IPS-20b (cell line): Measurements from ENCODE around the gene KNDC1.
"Not testable (repeated sequence)": the region's sequence is repeated elsewhere in the genome, so short reads cannot be mapped to it uniquely, and the experiment has no call there.

Experiments
- H3K27ac ChIP-seq: one replicate; pipeline ENCODE4 v1.5.1; 2013; ENCODE audit warnings: low read length
- H3K27me3 ChIP-seq: 2 replicates; pipeline ENCODE4 v1.6.1; 2013; ENCODE audit warnings: mild to moderate bottlenecking, low read length, inconsistent platforms; ENCODE audit not compliant: insufficient read depth
- H3K36me3 ChIP-seq: 2 replicates; pipeline ENCODE4 v1.6.1; 2013; ENCODE audit warnings: low read depth, mild to moderate bottlenecking, inconsistent platforms, low read length, moderate library complexity; ENCODE audit not compliant: insufficient read depth
- H3K4me1 ChIP-seq: 2 replicates; pipeline ENCODE4 v1.6.1; 2013; ENCODE audit warnings: mild to moderate bottlenecking, control low read depth, inconsistent platforms, low read length, moderate library complexity; ENCODE audit not compliant: insufficient read depth
- H3K4me3 ChIP-seq: 2 replicates; pipeline ENCODE4 v1.5.1; 2013; ENCODE audit warnings: mild to moderate bottlenecking, low read length, inconsistent platforms
- H3K9ac ChIP-seq: 2 replicates; pipeline ENCODE4 v1.6.1; 2013; ENCODE audit warnings: low read depth, mild to moderate bottlenecking, inconsistent platforms, low read length, moderate library complexity
- H3K9me3 ChIP-seq: 2 replicates; pipeline ENCODE4 v1.6.1; 2013; ENCODE audit warnings: mild to moderate bottlenecking, low read depth, low read length, inconsistent platforms; ENCODE audit not compliant: insufficient read depth

KNDC1 gene

DNA sequence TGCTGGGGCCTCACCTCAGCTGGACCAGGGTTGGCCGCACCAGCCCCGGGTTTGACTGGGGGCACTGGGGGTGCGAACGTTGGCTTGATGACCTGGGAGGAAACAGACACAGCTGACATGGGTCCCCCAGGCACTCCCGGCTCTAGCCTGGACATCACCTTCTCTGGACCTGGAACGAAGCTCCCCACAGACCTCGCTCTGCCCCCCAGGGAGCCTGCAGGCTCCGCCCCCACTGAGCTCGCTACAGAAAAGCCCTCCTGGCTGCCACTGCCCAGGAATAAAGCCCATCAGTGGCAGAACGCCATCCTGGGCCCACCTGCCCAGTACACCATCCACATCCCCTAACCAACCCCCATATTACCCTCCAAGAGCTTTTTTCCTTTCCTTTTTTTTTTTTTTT, 103.7 kb downstream of the KNDC1 start:
- Histone ChIP-seq H3K4me1 (no peaks in the 10 kb centered on the region), H3K9me3 (no peaks in the 10 kb centered on the region), H3K4me3 (no peak overlapping the region), H3K27me3 (peaks cover 28% of the 10 kb centered on the region), H3K36me3 (no peaks in the 10 kb centered on the region), H3K9ac (no peak overlapping the region), H3K27ac (no peak overlapping the region)

GRCh38 chr10:133264461-133264860, 104.4 kb downstream of the KNDC1 start:
- Histone ChIP-seq H3K9me3 (no peaks in the 10 kb centered on the region), H3K9ac (no peak overlapping the region), H3K36me3 (no peaks in the 10 kb centered on the region), H3K4me3 (no peak overlapping the region), H3K27me3 (peaks cover 28% of the 10 kb centered on the region), H3K27ac (no peak overlapping the region), H3K4me1 (no peaks in the 10 kb centered on the region)

- not testable (repeated sequence) for H3K4me3 ChIP-seq, H3K9me3 ChIP-seq, H3K36me3 ChIP-seq, H3K9ac ChIP-seq, H3K27ac ChIP-seq, H3K4me1 ChIP-seq
- peaks cover 23% of the 10 kb centered on the region for H3K27me3 ChIP-seq
Observed at GRCh38 chr10:133265052-133265451, 105.0 kb downstream of the KNDC1 start.

DNA sequence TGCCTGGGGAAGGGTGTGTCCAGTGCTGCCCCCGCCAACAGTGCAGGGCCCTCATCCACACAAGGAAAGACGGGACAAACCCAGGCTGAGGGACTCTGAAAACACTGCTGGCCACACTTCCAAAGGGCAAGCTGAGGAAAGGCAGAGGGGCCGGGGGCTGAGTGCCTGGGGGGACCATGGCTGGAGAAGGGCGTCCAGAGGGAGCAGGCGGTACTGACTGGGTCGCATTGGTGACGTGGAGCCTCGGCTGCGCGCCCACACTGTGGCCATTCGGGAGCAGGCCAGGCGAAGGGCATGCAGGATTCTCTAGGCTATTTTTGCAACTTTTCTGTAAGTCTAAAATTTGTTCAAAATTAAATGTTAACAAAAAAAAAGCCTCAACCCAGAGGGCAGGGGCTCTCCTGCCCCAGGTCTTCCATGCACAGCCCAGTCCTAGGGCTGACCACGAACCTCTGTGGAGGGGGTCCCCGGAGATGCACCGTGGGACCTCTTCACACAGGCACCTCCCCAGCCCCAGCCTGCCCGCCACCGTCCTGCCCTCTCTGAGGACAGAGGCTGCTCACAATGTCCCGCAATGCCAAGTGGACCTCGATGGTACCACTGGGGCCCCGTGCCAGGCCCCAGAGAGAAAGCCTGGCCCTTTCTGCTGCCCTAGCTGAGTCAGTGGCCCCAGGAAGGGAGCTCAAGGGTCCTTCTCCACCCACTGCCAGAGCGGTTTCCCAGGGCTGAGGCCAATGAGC, 106.2 kb downstream of the KNDC1 start:
- Histone ChIP-seq H3K27ac (no peak overlapping the region), H3K4me3 (no peak overlapping the region), H3K9me3 (no peaks in the 10 kb centered on the region), H3K9ac (no peak overlapping the region), H3K27me3 (peaks cover 19% of the 10 kb centered on the region), H3K36me3 (no peaks in the 10 kb centered on the region), H3K4me1 (no peaks in the 10 kb centered on the region)

GRCh38 chr10:133267293-133267692, 107.3 kb downstream of the KNDC1 start:
- H3K4me1 ChIP-seq: no peaks in the 10 kb centered on the region

DNA sequence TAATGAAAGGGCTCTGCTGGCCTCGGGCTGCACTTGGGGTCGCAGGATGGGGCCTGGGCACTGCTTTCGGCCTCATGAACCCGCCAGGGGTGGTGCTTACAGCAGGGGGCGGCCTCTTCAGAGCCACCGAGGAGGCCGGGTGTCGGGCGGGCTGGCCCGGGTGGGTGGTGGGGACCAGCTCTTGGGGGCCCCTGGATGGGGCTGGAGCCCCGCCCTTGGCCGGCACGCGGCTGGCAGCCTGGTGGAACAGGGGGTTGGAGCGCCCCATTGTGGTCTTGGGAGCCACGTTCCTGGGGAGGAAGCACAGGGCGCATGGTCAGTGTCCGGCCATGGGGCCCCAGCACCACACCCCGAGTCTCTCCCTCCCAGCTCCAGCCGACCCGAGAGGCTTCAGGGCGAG, 107.8 kb downstream of the KNDC1 start:
- Histone ChIP-seq H3K9me3 (no peaks in the 10 kb centered on the region), H3K36me3 (no peaks in the 10 kb centered on the region), H3K9ac (no peak overlapping the region), H3K4me3 (no peak overlapping the region), H3K4me1 (no peaks in the 10 kb centered on the region), H3K27ac (no peak overlapping the region), H3K27me3 (peaks cover 11% of the 10 kb centered on the region)

More at GRCh38 chr10:133267293-133267692, 107.3 kb downstream of the KNDC1 start:
- H3K4me3 ChIP-seq: no peak overlapping the region
- H3K27ac ChIP-seq: no peak overlapping the region
- H3K9ac ChIP-seq: no peak overlapping the region
- peaks cover 16% of the 10 kb centered on the region for H3K27me3 ChIP-seq
- H3K36me3 ChIP-seq: no peaks in the 10 kb centered on the region
- H3K9me3 ChIP-seq: no peaks in the 10 kb centered on the region

DNA sequence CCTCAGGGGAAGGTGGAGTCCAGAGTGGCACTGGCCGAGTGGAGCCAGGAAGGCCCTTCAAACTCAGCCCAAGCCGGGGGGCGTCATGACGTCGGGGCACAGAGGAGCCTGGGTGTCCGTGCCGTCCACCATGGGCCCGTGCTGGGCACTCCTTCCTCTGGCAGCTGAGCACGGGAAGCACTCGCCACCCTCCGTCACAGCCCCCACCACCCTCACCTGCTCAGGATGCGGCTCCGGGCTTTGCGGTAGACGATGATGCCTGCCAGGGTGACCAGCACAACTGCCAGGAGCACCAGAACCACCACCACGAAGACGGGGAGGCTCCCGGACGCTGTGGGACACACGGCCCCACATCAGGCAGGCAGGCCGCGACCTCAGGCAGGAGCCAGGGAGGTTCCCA, 108.5 kb downstream of the KNDC1 start:
- Histone ChIP-seq H3K9me3 (no peaks in the 10 kb centered on the region), H3K27me3 (peaks cover 4% of the 10 kb centered on the region; the same call in 1 of the 2 replicates), H3K36me3 (no peaks in the 10 kb centered on the region), H3K27ac (no peak overlapping the region), H3K4me3 (no peak overlapping the region), H3K4me1 (no peaks in the 10 kb centered on the region), H3K9ac (no peak overlapping the region)

GRCh38 chr10:133269367-133269766, 109.3 kb downstream of the KNDC1 start:
- H3K4me1 ChIP-seq: no peaks in the 10 kb centered on the region
- H3K27ac ChIP-seq: no peak overlapping the region
- H3K4me3 ChIP-seq: no peak overlapping the region
- no peak overlapping the region for H3K9ac ChIP-seq
- H3K9me3 ChIP-seq: no peaks in the 10 kb centered on the region
- H3K36me3 ChIP-seq: no peaks in the 10 kb centered on the region
- no peaks in the 10 kb centered on the region for H3K27me3 ChIP-seq

DNA sequence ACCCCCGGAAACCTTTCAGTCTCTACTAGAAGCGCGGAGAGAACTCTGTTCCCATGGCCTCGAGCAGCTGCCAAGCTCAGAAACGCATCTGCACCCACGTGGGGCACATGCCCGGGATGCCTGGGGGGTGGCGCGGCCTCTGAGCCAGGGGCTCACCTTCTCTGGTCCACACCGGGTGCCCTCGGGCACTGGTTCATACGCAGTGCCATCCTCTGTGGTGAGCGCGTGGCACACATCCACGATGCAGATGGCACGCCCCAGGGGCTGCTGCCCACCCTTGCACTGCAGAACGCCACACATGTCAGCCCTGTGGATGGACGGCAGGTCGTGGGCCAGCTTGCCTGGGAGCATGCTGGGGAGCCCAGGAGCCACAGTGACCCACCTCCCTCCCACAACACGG, 110.2 kb downstream of the KNDC1 start:
- Histone ChIP-seq H3K36me3 (no peaks in the 10 kb centered on the region), H3K9me3 (no peaks in the 10 kb centered on the region), H3K27me3 (peaks cover 2% of the 10 kb centered on the region; the same call in 1 of the 2 replicates), H3K9ac (no peak overlapping the region), H3K27ac (no peak overlapping the region), H3K4me1 (no peaks in the 10 kb centered on the region), H3K4me3 (no peak overlapping the region)

DNA sequence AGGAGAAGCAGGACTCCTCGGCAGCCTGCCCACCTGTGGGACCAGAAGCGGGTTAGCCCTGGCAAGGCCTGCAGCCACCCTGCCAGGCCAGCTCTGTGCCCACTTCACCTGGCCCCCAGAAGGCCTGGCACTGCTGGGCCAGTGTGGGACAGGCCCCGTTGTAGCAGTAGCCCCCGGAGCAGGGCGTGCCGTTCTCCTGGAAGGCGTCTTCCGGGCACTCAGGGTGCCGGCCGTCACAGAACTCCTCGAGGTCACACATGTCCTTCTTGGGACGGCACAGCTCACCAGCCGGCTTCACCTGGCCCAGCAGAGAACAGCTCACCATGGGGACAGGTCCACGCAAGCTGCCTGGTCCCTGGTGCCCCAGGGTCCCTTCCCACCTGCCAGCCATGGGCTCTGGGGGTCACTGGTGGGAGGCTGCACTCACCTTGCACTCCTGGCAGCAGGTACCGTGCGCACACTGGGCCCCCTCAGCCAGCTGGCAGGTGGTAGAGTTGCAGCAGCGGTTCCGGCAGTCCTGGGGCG, 110.8 kb downstream of the KNDC1 start:
- no peak overlapping the region for H3K27ac ChIP-seq
- H3K4me3 ChIP-seq: no peak overlapping the region
- H3K4me1 ChIP-seq: no peaks in the 10 kb centered on the region
- no peak overlapping the region for H3K9ac ChIP-seq
- peaks cover 8% of the 10 kb centered on the region for H3K27me3 ChIP-seq
- no peaks in the 10 kb centered on the region for H3K9me3 ChIP-seq
- H3K36me3 ChIP-seq: no peaks in the 10 kb centered on the region

GRCh38 chr10:133271521-133272300, 111.7 kb downstream of the KNDC1 start:
- Histone ChIP-seq H3K4me3 (no peak overlapping the region), H3K36me3 (no peaks in the 10 kb centered on the region), H3K4me1 (no peaks in the 10 kb centered on the region), H3K9me3 (no peaks in the 10 kb centered on the region), H3K27me3 (peaks cover 17% of the 10 kb centered on the region), H3K27ac (no peak overlapping the region), H3K9ac (no peak overlapping the region)
